AG08396 (cell line): ENCODE measurements around the gene SELENOI.
"Not testable (repeated sequence)": the region's sequence is repeated elsewhere in the genome, so short reads cannot be mapped to it uniquely, and the experiment has no call there.

ENCODE experiments used
- DNase-seq: peaks from one replicate; pipeline ENCODE4 v3.0.0; 2012; ENCODE audit warnings: low spot score, mixed read lengths

The SELENOI gene

DNA sequence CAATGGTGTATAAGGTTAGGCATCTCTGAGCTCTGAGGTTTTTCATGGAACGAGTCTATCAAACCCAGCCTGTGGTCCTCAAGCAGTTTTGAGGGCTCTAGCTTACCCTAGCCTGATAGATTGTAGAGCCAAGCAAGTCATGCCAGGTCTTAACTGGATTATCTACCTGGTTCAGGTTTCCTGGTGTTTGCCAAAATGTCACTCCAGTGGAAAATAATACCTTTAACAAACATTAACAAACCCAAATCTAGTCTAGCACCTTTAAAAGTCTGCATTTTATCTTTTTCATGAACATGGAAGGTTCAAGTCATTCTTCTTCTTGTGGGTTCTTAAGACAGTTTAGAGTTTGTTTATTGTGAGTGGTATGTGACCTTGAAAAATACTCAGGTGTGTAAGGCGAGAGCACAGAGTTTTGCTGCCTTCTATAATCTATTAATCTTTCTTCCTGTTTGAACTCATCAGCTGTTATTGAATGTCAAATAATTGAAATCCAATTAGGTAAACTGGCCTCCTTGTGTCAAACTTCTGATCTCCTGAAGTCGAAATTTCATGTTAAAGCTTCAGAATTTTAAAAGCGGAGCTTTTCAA is 14.0 kb downstream of the SELENOI start:
- DNase-seq = no peak

- peak; percentile 21 for DNase-seq
Observed at GRCh38 chr2:26363323-26363722, 17.4 kb downstream of the SELENOI start.

- DNase-seq = no peak
Observed at GRCh38 chr2:26363958-26364357, 18.0 kb downstream of the SELENOI start.

- DNase-seq = no peak
Observed at GRCh38 chr2:26364669-26365068, 18.7 kb downstream of the SELENOI start.

- DNase-seq = no peak
Observed at GRCh38 chr2:26366957-26367356, 21.0 kb downstream of the SELENOI start.

- DNase-seq = not testable (repeated sequence)
Observed at GRCh38 chr2:26369664-26370063, 23.7 kb downstream of the SELENOI start.

DNA sequence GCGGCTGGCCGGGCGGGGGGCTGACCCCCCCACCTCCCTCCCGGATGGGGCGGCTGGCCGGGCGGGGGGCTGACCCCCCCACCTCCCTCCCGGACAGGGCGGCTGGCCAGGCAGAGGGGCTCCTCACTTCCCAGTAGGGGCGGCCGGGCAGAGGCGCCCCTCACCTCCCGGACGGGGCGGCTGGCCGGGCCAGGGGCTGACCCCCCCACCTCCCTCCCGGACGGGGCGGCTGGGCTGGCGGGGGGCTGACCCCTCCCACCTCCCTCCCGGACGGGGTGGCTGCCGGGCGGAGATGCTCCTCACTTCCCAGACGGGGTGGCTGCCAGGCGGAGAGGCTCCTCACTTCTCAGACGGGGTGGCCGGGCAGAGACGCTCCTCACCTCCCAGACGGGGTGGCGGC is 25.0 kb downstream of the SELENOI start:
- DNase-seq = not testable (repeated sequence)

DNA sequence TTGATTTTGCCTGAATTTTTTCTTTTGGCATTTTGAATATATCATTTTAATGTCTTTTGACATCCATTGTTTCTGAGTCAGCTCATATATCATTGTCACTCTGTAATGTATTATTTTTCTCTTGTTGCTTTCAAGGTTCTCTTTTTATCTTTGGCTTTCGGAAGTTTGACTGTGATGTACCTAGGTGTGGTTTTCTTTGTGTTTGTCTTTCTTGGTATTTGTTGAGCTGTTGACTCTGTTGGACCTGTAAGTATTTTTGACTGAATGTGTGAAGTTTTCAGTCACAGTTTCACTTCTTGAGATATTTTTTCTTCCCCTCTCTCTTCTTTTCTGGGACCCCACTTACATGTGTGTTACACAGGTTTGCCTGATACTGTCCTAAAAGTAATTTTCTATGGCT is 30.9 kb downstream of the SELENOI start:
- DNase-seq = no peak

DNA sequence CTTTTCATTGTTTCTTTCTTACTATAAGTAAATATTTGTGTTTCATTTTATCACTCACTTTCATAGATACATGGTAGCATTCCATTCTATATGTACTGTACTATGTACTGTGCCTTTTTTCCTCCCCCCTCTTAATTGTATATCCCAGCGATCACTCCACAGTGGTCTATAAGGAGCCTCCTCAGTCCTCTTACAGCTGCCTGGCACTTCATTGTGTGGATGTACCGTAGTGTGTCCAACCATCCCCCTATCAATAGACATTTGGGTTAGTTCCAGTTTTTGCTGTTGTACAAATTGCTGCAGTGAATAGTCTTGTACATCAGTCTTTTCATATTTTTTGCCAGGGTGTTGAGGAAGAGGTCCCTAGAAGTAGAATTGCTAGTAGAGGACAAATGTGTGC is 34.3 kb downstream of the SELENOI start:
- DNase-seq = no peak

GRCh38 chr2:26382564-26382963 is 36.6 kb downstream of the SELENOI start:
- DNase-seq = no peak

- no peak for DNase-seq
Observed at GRCh38 chr2:26384183-26384582, 38.2 kb downstream of the SELENOI start.

GRCh38 chr2:26384597-26384996 is 38.7 kb downstream of the SELENOI start:
- no peak for DNase-seq

DNA sequence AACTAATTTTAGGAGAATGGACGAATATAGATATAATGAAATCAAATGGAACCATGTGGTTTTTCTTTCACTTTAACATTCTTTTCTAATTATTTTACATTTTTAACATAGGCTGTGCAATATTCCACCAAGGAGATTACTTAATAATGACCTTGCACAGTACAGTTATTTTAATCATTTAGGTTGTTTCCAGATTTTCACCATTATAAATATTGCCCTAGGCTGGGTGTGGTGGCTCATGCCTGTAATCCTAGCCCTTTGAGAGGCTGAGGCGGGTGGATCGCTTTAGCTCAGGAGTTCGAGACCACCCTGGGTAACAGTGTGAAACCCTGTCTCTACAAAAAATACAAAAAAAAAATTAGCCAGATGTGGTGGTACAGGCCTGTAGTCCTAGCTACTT is 41.2 kb downstream of the SELENOI start:
- no peak for DNase-seq

- DNase-seq = no peak
Observed at GRCh38 chr2:26394694-26395093, 48.8 kb downstream of the SELENOI start.

- DNase-seq = no peak
Observed at GRCh38 chr2:26395394-26395793, 49.5 kb downstream of the SELENOI start.

DNA sequence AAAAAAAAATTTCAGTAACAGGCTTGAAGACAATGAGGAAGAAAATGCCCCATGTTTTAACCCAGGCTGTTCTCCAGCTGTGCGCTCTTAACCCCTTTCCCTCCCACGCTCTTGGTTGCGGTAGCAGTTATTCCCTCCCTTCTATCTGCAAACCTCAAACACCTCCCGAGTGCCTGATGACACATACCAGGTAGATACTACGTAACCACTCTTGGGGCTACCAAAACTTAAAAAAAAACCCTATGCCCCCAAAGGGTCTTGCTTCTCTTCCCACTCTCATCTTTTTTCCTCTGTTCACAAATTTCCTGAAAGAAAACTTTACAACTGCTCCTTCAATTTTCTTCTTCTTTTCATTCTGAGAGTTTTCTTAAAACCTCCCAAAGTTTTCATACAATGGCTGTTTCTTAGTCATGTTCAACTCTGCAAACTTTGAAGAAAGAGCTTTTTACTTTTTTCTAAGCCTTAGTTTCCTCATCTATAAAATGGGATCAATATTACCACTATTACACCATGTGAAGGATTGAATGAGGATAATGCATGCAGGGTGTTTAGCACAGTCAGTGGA is 50.9 kb downstream of the SELENOI start:
- DNase-seq = no peak

DNA sequence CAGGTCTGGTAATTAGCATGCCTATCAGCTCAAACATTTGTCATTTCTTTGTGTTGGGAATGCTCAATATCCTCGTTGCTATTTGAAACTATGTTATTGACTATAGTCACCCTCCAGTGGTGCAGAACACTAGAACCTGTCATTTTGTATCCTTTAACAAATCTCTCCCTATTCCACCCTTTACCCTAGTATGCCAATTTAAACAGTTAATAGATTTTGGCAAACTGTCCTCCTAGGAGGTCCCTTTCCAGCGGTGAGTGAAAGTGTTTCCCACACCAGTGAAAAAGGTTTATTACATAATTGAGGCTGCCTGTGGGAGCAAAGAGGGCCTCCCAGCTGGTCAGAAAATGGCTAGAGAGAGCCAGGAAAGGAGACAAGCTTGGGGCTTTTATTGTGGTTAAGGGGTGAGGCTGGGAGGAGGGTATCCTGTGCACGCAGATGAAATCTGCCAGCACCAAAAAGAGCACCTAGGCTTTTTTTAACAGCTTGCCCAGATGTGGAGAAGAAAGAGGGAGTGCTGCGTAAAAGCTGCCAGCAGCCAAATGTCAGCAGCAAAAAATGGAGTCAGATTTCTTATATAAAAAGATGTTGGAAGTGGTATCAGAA is 53.9 kb downstream of the SELENOI start:
- DNase-seq = no peak

- DNase-seq = no peak
Observed at GRCh38 chr2:26400723-26401122, 54.8 kb downstream of the SELENOI start.

DNA sequence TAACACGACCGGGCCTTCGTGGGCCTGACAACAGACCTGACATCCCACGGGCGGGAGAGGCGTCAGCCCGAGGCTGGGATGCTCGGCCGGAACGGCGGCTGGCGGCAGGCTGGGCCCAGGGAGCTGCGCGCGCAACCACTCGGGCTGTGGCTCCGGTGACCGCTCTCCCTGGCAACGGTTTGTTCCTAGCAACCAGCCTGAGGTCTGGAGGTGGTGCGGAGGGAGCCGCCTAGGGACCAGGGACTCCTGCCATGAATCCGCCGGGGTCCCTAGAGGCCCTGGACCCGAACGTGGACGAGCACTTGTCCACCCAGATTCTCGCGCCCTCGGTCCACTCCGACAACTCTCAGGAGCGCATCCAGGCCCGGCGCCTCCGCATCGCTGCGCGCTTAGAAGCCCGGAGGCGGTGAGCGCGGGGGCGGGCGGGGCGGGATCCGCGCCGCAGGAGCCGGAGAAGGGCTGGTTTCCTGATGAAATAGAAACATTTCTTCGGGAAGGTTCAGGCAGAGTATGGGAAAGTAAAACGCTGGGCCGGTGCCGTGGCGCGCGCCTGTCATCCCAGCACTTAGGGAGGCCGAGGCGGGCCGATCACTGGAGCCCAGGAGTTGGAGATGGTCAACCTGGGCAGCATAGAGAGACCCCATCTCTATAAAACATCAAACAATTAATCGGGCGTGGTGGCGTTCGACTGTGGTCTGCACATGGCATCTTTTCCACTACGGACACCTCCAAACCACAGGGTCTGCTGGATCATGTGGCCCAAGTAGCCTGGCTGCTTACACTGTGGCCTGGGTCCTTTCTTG is 56.0 kb downstream of the SELENOI start, which contains the start of gene DRC1:
TSS of gene DRC1 (plus strand) at position 182 of the 803 bp plus-strand sequence. CDS start at position 252, 70 bp downstream.
- DNase-seq = peak; percentile 98

GRCh38 chr2:26407526-26407925 is 61.6 kb downstream of the SELENOI start:
- DNase-seq = no peak

DNA sequence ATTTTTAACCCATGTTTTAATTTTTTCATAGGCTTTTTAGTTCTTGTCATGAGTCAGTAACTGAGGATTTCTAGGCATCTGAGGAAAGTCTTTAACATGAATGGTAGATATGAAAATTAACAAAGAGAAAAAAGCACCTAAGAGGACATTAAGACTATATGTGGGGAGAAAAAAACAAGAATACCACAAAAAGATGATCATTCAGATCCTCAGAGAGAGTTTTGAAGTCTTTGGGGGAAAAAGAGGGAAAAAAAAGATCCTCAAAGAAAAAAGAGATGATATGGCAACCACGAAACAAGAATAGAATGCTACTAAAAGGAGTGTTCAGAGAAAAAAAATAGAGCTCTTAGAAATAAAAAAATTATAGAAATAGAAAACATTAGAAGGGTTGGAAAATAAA is 63.8 kb downstream of the SELENOI start:
- DNase-seq = no peak

GRCh38 chr2:26410764-26411243 is 64.9 kb downstream of the SELENOI start:
- DNase-seq = no peak

DNA sequence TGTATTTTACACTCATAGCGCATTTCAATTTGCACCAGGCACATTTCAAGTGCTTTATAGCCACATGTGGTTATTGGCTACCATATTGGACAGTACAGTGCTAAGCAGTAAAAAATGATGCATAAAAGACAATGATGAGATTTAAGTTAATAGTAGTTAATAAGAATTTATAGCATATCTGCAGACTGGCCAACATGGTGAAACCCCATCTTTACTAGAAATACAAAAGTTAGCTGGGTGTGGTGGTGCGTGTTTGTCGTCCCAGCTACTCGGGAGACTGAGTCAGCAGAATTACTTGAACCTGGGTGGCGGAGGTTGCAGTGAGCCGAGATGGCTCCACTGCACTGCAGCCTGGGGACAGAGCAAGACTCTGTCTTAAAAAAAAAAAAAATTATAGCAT is 65.5 kb downstream of the SELENOI start:
- DNase-seq = no peak
